GM12875 (cell line): ENCODE results near the gene SIX2.

Experiments
- H3K4me3 ChIP-seq: one replicate; pipeline ENCODE4 v1.5.1; 2011; ENCODE audit warnings: low read depth, low read length, control low read depth
- TF ChIP-seq, protein P1 (sequence below): IDR thresholded peaks from 2 replicates; pipeline ENCODE4 v1.5.1; 2011; ENCODE audit warnings: low read depth, mild to moderate bottlenecking, control low read depth, inconsistent platforms, low read length, moderate library complexity, borderline replicate concordance; ENCODE audit not compliant: insufficient read depth

Gene SIX2

DNA sequence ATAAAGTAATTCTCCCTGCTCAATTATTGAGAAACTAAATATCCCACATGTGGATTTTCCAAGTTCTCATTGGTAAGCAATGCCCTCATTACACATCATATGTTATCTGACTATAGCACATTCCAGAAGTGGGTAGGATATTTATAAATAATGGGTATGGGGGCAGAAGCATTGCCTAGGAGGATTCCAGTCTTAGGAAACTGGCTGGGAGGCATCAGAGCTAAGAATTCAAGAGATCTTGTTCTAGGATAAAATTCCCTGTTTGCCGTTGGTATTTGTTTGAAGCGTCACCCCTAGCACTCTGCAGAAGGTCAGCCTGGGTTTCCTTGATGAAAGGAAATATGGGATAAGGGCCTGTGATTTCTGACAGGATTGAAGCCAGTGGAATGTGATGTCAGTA, 20.1 kb downstream of the SIX2 start:
- TF ChIP-seq, protein P1, sequence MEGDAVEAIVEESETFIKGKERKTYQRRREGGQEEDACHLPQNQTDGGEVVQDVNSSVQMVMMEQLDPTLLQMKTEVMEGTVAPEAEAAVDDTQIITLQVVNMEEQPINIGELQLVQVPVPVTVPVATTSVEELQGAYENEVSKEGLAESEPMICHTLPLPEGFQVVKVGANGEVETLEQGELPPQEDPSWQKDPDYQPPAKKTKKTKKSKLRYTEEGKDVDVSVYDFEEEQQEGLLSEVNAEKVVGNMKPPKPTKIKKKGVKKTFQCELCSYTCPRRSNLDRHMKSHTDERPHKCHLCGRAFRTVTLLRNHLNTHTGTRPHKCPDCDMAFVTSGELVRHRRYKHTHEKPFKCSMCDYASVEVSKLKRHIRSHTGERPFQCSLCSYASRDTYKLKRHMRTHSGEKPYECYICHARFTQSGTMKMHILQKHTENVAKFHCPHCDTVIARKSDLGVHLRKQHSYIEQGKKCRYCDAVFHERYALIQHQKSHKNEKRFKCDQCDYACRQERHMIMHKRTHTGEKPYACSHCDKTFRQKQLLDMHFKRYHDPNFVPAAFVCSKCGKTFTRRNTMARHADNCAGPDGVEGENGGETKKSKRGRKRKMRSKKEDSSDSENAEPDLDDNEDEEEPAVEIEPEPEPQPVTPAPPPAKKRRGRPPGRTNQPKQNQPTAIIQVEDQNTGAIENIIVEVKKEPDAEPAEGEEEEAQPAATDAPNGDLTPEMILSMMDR = no peak
- no peak overlapping the region for H3K4me3 ChIP-seq

DNA sequence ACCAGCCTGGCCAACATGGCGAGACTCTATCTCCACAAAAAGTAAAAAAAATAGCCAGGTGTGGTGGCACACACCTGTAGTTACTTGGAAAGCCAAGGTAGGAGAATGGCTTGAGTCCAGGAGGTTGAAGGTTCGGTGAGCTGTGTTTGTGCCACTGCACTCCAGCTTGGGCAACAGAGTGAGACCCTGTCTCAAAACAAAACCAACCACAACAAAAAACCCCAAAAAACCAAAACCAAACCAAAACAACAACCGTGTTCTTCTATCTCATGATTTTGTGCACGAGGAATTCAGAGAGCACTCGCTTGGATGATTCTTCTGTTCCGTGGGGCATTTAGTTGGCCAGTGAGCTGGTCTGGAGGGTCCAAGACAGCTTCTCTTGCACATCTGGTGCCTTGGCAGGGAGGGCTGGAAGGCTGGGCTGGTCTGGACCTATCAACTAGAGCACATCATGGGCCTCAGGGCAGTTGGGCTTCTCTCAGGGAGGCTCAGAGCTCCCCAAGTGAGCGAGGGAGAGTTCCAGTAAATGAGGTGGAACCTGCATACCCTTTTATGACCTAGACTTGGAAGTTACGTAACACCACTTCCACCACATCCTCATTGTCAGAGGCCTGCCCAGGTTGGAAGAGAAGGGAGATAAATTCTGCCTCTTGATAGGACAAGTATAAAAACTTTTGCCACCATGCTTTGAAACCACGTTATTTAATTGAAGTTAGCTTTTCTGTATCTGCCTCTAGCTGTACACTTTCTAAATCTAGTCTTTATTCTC, 25.2 kb downstream of the SIX2 start:
- H3K4me3 ChIP-seq = no peak overlapping the region
- TF ChIP-seq, protein P1 = no peak

DNA sequence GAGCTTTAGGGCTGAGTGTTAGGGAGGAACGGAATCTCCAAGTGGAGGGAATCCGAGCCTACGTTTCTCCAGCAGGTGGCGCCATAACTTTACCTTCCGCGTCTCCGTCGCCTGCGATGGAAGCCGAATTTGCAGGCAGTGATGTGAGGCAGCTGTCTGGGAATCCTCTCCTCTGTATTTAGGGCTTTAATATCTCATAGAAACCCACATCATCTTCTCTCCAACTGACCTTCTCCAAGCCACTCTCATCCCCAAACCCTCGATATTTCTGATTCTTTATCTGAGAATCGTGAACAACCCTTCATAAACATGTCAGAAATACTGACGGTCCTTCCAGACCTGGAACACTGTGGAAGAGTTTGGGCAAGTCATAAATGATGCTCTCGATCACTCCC, 27.5 kb downstream of the SIX2 start:
- no peak overlapping the region for H3K4me3 ChIP-seq
- TF ChIP-seq, protein P1 = peak; percentile 83

DNA sequence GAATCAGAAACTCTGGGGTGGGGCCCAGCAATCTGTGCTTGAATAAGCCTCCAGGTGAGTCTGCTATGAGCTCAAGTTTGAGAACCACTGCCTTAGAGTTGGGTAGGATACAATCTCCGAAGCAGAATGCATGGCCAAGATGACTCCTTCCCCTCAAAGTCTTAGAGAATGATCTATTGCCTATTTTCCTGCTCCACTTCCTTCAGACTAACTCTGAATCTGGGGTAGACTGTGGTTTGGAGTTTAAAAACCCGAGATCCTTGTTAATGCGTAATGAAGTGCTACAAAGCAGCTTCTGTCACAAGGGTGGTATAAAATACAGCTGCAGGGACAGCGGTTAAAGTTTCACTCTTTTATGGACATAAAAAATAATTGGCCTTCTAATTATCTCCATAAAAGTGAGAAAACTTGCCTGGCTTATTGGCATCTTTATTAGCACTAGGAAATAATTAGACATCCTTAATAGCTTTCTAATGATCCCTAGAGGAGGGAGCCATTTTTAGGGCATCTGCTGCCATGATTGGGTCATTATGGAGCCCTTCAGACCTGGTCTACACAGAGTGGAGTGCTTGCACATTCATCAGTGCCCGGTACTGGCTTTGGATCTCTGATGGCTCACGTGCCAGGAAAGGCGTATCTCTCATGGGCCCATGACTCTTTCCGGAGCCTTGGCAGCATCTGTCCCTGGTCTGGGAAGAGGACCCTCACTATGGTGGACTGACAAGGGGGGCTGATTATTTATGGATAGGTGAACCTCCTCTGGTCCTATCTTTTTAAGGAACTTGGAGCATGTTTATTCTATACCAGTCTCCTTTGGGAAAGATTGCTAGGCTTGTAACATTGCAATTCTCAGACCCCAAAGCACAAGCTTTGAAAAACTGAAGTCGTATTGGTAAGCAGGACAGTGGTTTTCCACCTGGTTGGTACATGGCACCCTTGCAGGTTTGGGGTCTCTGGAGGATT, 28.2 kb downstream of the SIX2 start:
- no peak overlapping the region for H3K4me3 ChIP-seq
- TF ChIP-seq, protein P1 = no peak

DNA sequence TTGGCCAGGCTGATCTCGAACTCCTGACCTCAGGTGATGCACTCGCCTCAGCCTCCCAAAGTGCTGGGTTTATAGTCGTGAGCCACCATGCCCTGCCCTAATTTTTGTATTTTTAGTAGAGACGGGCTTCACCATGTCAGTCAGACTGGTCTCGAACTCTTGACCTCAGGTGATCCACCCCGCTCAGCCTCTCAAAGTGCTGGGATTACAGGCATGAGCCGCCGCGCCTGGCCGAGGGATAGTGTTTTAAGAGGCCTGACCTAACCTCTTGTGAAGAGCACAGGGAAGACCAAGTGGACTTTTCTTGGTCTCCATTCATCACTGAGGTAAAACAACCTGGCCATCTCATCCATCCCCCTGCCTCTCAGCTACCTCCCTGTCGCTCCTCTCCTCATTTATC, 29.7 kb downstream of the SIX2 start:
- H3K4me3 ChIP-seq = no peak overlapping the region
- TF ChIP-seq, protein P1 = no peak

DNA sequence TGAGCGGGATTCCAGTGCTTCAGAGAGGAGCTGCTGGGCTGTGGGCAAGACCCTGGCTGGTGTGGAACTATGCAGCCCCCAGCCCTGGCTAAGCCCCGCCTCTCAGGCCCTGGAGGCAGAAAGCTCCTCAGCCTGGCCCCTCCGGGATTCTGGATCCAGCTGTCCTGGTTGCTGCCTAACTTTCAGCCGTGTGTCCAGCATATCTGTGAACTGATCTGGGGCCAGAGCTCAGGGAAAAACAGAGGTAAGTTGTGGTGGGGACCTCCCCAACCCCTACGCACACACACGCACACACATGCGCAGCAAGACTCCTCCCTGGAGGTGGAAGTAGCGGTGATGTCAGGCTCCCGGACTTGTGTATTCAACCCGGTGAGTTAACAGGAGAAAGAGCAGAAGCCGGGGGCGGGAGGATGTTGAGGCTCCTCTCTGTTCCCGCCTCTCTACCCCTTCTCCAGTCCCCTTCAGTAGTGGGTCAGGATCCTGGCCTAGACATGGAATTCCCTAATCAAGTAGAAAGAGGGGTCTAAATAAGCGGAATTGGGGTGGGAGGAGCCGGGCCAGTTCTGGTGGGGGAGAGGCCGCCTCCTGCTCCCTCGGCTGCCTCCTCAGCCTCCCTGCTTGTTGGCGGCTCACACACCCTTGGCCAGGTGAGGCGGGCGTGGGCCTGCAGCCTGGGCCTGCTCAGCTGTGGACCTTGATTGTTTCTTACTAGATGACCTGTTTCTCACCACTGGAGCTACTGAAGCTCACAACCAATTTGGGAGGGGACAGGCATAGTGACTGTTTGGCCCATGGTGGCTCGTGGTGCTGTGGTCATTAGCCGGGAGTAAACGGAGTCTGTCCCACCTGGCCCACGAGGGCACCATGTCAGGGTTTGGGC, 33.4 kb downstream of the SIX2 start:
- no peak overlapping the region for H3K4me3 ChIP-seq
- TF ChIP-seq, protein P1 = no peak
